Epithelial cell of esophagus (primary cell): ENCODE measurements around the gene IL23R.

Experiments
- DNase-seq: peaks from one replicate; pipeline ENCODE4 v3.0.0; 2010; ENCODE audit warnings: low read depth
- H3K4me3 ChIP-seq: 2 replicates; pipeline ENCODE4 v1.5.1; 2011; ENCODE audit warnings: mild to moderate bottlenecking, low read length, control low read depth
- TF ChIP-seq, protein P1 (sequence below): IDR thresholded peaks from 2 replicates; pipeline ENCODE4 v1.5.1; 2011; ENCODE audit warnings: low read depth, mild to moderate bottlenecking, low read length, control low read depth, inconsistent platforms; ENCODE audit not compliant: insufficient read depth; ENCODE audit errors: missing control alignments

Gene IL23R

DNA sequence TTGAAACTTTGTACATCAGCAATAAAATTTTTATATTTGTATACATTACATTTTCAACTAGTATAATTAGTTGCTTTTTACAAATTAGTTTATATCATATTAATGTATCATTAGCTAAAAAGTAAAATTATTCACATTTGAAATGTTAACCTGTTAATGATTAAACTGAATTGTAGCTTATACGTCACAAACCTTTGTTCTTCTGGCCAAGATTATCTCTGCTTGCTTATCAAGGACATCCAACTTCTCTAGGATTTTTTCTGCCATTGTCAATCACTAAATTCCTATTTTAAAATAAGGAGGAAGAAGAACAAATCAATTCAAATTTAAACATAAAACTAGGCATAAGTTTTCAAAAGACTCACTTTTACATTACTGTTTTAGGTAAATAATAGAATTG, 39.3 kb upstream of the IL23R start:
- TF ChIP-seq, protein P1, sequence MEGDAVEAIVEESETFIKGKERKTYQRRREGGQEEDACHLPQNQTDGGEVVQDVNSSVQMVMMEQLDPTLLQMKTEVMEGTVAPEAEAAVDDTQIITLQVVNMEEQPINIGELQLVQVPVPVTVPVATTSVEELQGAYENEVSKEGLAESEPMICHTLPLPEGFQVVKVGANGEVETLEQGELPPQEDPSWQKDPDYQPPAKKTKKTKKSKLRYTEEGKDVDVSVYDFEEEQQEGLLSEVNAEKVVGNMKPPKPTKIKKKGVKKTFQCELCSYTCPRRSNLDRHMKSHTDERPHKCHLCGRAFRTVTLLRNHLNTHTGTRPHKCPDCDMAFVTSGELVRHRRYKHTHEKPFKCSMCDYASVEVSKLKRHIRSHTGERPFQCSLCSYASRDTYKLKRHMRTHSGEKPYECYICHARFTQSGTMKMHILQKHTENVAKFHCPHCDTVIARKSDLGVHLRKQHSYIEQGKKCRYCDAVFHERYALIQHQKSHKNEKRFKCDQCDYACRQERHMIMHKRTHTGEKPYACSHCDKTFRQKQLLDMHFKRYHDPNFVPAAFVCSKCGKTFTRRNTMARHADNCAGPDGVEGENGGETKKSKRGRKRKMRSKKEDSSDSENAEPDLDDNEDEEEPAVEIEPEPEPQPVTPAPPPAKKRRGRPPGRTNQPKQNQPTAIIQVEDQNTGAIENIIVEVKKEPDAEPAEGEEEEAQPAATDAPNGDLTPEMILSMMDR: no peak
- H3K4me3 ChIP-seq: no peak overlapping the region
- no peak for DNase-seq

DNA sequence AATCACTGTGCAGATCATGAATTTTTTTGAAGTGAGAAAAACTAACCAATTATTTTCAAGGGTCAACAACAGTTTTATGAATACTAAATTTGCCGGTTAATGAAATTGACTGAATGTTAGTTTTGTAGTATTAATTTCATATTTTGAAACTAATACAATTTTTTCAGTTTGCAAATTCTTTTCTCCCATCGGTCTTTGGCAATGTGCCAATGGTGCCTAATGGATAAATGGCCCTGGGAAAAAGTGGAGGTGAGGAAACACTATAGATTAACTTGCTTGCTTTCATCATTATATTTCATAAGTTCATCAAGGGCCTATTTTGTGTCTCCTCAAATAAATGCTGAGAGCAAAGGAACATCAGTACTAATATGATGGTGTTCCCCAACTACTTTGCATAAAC, 35.6 kb upstream of the IL23R start:
- DNase-seq: no peak
- H3K4me3 ChIP-seq: no peak overlapping the region
- TF ChIP-seq, protein P1: no peak

DNA sequence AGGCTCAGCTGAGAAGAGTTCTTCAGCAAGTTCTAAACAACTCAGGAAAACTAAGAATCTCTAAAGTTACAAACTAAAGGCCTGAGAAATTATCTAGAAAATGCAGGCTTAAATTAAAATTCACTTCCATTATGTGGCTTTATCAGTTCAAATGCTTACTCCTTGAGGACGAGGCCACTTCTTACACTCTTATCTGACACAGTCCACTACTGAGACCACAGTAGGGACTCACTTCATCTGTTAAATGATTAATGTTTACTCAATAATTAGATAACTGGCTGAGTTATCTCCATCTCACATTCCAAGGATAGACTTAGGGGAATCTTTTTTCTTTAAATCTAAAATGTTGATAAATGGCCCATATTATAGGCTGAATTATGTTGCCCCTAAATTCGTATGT, 33.1 kb upstream of the IL23R start:
- H3K4me3 ChIP-seq: no peak overlapping the region
- TF ChIP-seq, protein P1: no peak
- no peak for DNase-seq

DNA sequence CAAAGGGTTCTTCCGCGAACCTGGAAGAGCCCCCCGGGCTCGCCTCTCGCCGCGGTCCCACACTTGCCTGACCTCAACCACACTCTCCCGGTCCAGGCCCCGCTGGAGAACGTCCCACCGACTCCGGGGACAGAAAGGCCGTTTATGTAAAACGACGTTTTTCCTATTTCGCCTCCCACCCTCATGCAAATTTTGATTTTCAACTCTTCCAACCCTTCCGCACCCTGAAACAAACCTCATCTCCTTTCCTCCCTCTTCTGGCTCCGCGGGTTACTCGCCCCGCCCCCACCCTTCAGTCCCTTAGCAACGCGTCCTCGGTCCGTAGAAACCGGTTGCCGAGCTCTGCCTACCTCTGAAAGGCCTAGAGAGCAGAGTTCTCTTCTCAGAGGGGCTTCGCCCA, 31.6 kb upstream of the IL23R start, which contains the start of gene C1orf141:
C1orf141 (minus strand) TSS at position 276 of the 400 bp plus-strand sequence. CDS start 7,730 bp downstream, outside the sequence.
- peak; percentile 15 for DNase-seq
- H3K4me3 ChIP-seq: peak within 1 kb of the TSS; percentile 20
- TF ChIP-seq, protein P1: no peak

DNA sequence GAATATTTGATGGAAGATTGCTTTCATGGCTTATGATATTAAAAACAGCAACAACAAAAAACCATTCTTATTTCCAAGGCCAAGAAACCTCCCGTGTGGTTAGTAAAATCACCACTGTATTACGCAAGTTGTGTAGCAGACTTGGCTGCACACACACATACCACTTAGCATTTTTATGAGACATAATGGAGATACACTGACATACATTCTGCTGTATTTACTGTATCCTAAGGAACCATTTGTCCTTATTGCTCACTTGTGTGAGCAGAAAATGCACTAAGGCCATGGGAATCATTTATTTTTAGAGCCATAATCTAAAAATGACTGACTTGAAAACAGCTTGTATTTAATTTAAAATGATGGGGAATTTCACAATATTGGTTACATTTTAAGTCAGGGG, 30.9 kb upstream of the IL23R start:
- H3K4me3 ChIP-seq: no peak overlapping the region
- TF ChIP-seq, protein P1: no peak
- DNase-seq: peak; percentile 53

DNA sequence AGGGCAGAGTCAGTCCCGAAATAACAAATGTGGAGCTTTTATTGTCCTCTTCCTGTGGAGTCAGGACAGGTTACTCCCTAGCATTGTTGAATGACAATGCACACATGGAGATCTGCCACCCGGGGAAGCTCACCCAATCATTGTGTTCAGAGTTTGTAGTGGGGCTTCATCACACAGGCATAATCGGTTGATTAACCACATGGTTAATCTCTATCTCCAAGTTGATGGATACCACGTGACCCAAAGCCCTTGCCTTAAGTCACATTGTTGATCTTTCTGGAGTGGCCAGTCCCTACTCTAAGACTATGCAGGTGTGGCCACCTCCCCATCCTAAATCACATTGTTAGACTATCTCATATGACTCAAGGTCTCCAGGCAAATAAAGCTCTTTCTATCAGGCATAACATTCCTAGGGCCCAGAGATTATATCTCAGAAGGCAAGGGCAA, 28.9 kb upstream of the IL23R start:
- TF ChIP-seq, protein P1: no peak
- no peak overlapping the region for H3K4me3 ChIP-seq
- DNase-seq: no peak

DNA sequence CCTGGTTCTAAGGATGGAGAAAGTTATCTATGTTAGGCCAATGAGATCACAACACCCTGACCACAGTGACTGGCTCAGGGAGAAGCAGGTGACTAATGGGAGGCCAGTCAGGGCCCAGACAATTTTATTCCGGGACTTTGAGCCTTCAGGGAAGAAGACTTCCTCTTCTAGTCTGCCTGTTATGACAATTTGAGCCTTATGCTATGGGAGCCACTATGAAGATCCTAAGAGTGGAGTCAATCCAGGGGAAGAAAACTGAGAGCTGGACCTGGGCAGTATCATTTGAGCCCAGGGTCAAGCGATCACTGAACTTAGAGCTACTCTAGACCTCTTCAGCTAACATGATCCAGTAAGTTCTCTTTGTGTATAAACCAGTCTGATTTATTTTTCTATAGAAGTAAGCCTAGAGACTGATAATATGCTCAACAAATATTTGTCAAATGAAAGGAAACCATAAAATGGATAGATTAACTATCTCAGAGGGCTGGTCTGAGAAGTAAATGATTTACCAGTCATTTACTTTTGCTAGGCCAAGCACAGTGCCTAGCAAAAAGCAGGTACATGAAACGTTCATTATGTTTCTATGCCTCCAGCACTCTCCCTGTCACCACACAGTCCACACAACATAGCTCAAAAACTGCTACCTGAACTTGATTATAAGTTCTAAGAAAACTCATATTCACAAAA, 27.3 kb upstream of the IL23R start:
- DNase-seq: no peak
- H3K4me3 ChIP-seq: no peak overlapping the region
- TF ChIP-seq, protein P1: no peak
